Measurements from ENCODE around the gene SHF. TPM values are rescaled to one million over a fixed set of nuclear protein-coding genes. Genes with fewer than 3 reads are reported as not detected.

The SHF gene
- total and polyA plus RNA-seq, 2 of the 8 experiments (the other 6 are each of a cell fraction or from before 2014, with no cell fraction given) = 13.1 to 26.7 TPM

GRCh38 chr15:45130291-45131000 lies 57.3 kb downstream of the SHF start:
- no peak overlapping the region for H3K18ac ChIP-seq (ENCODE audit: extremely low read depth, low read length)
- no peak overlapping the region for H2BK5ac ChIP-seq (ENCODE audit: low read depth, low read length)
- POLR2A ChIA-PET (ENCODE audit: partially characterized antibody) = interaction anchor here (1.1 to 1.6 kb wide), 3 partner anchors 13 to 56 kb away, joined by 3 to 6 read pairs (median 4); no protein-coding TSS in a partner anchor
- no peak overlapping the region for H3K27ac ChIP-seq (ENCODE audit: low read depth, low read length)
- no peak for DNase-seq (ENCODE audit: low read depth in 1 of 2, low spot score in 2 of 2)
- no peak overlapping the region for H2AK5ac ChIP-seq (ENCODE audit: low read depth, low read length)
- H3K4me1 ChIP-seq (replicated peaks in 1 of 4; ENCODE audit: control insufficient read depth in 3 of 4, insufficient read depth in 4 of 4, low read length in 3 of 4) = peaks cover 0 to 6% (median 5%) of the 10 kb centered on the region in 4 experiments; a peak in 4 of 7 replicates
- H2AFZ ChIP-seq (ENCODE audit: low read length) = no peak overlapping the region
- no peak overlapping the region for H2BK20ac ChIP-seq (ENCODE audit: low read length)
- H3K27me3 ChIP-seq (replicated peaks in 1 of 4; ENCODE audit: control insufficient read depth in 3 of 4, extremely low read depth in 1 of 4, insufficient read depth in 3 of 4, low read length in 3 of 4) = peaks cover 77 to 95% (median 86%) of the 10 kb centered on the region in 4 experiments
- H4K8ac ChIP-seq (ENCODE audit: extremely low read depth, insufficient read depth, low read length) = peak overlapping the region; percentile 6
- no peak overlapping the region for H3K9ac ChIP-seq (replicated peaks in 1 of 4; ENCODE audit: extremely low read depth in 1 of 4, low read depth in 3 of 4, low read length in 3 of 4)
- no peak overlapping the region for H3K14ac ChIP-seq (ENCODE audit: insufficient read length)
- H3K9me3 ChIP-seq (ENCODE audit: insufficient read depth in 2 of 2, low read depth in 1 of 2, low read length in 1 of 2) = no peaks in the 10 kb centered on the region
- CTCF ChIA-PET (ENCODE audit: partially characterized antibody) = interaction anchor here (0.7 to 7.9 kb wide), 15 partner anchors 9 to 329 kb away, joined by 3 to 45 read pairs (median 4); partner anchors contain the start of genes DUOX2 and DUOXA2
- 72% methylated on average over 7 of the region's 7 CpGs; no CpG with 5 or more reads in 1 of the 2 experiments for WGBS, 2 experiments (ENCODE audit: extremely low coverage in 1 of 2, insufficient coverage in 1 of 2, insufficient read length in 1 of 2, insufficient replicate concordance in 2 of 2, low coverage in 1 of 2, low lambda C conversion rate in 2 of 2, missing lambda C conversion rate in 1 of 2)
- no peak for FAIRE-seq
- H3K36me3 ChIP-seq (ENCODE audit: control insufficient read depth in 2 of 4, insufficient read depth in 4 of 4, low read length in 3 of 4) = no peaks in the 10 kb centered on the region
- no peak overlapping the region for H4K5ac ChIP-seq (ENCODE audit: insufficient read length, low read depth, low read length)
- H4K20me1 ChIP-seq (replicated peaks in 1 of 2; ENCODE audit: control insufficient read depth in 1 of 2, insufficient read depth in 2 of 2, low read length in 2 of 2) = peaks cover 0 to 2% of the 10 kb centered on the region in 2 experiments
- no peak overlapping the region for H3K56ac ChIP-seq (replicated peaks; ENCODE audit: insufficient read length, low read depth, low read length)
- H2BK15ac ChIP-seq (ENCODE audit: low read length) = no peak overlapping the region
- H4K91ac ChIP-seq (replicated peaks; ENCODE audit: insufficient read length, low read length) = no peak overlapping the region
- H2BK12ac ChIP-seq (ENCODE audit: low read depth, low read length) = peak overlapping the region; percentile 1; the same call in 1 of the 2 replicates
- H3K4ac ChIP-seq (replicated peaks; ENCODE audit: insufficient read length, low read depth, low read length) = no peak overlapping the region
- H3K4me2 ChIP-seq (ENCODE audit: insufficient read depth in 1 of 2, low read depth in 2 of 2, low read length in 2 of 2) = peak overlapping the region; percentile 63 to 92
- TF ChIP-seq RAD21 (IDR thresholded peaks at IDR 0.05 in 1 of 2, conservative IDR thresholded peaks at IDR 0.05 in 1 of 2; ENCODE audit: low read depth in 2 of 2, low read length in 2 of 2) (no peak), SUZ12 (IDR thresholded peaks at IDR 0.05; ENCODE audit: low read length) (peak; percentile 19; the same call in 1 of the 2 replicates)
- peak overlapping the region; percentile 0 to 66 (median 23); a peak in 4 of 8 replicates for H3K4me3 ChIP-seq (ENCODE audit: extremely low read depth in 1 of 4, insufficient read depth in 2 of 4, low read depth in 3 of 4, low read length in 4 of 4)
- no peaks in the 10 kb centered on the region for H3K79me2 ChIP-seq (ENCODE audit: control insufficient read depth in 1 of 2, insufficient read depth in 2 of 2, low read length in 2 of 2)
- H3K23me2 ChIP-seq (ENCODE audit: low read depth, low read length) = peaks cover 5% of the 10 kb centered on the region; the same call in 1 of the 2 replicates
- no peak overlapping the region for H3K23ac ChIP-seq (ENCODE audit: insufficient read length)
- no peak overlapping the region for H2BK120ac ChIP-seq (replicated peaks; ENCODE audit: low read depth, low read length)
- no peaks in the 10 kb centered on the region for H3K79me1 ChIP-seq (ENCODE audit: low read depth, low read length)
